K562 (cell line): ENCODE data around the gene SLC30A10. TPM values are rescaled to one million over a fixed set of nuclear protein-coding genes. Genes with fewer than 3 reads are reported as not detected.

ENCODE experiments used
- ATAC-seq: fragments of 200-7000 bp; cut with Tn5 transposase; 3 replicates; pipeline ENCODE4 v1.9.1; 2020; ENCODE audit warnings: moderate library complexity
- BruUV-seq: library from RNA; stranded (reverse); fragments of 400-500 nt; replicated peaks from 2 replicates; lab custom pipeline; 2021; lab: Mats Ljungman, UMichigan
- CTCF ChIA-PET: fragments of 300-600 bp; formaldehyde crosslinking; extraction: SDS; loops from one replicate; lab custom pipeline; 2021; ENCODE audit warnings: low intra/inter-chr PET ratio; lab: Yijun Ruan, JAX
- POLR2A ChIA-PET: fragments of 300-600, 350-650 bp; sonication (Branson Sonifier 250); formaldehyde crosslinking; extraction: SDS; loops from one replicate; lab custom pipeline; 2021; ENCODE audit warnings: antibody characterized with exemption, inconsistent platforms; lab: Yijun Ruan, JAX
- DNase-seq, 4 experiments: peaks; one replicate each; pipeline versions ENCODE4 v3.0.0 to v3.0.0-alpha.2; 2011 to 2018; ENCODE audit warnings: low spot score in 3 of 4, mixed read lengths in 3 of 4; ENCODE audit errors: extremely low read depth in 1 of 4
- FAIRE-seq: peaks from 2 replicates; lab custom pipeline; 2011; peaks lifted over from hg19 to GRCh38; lab: Jason Lieb, UNC
- H2AFZ ChIP-seq: 2 replicates; pipeline ENCODE4 v1.6.0; 2011; ENCODE audit warnings: low read depth, low read length, control low read depth, inconsistent platforms
- H3K27ac ChIP-seq: fragments of 200-600 bp; 3 replicates; pipeline ENCODE4 v1.8.0; 2011; ENCODE audit warnings: low read depth, mild to moderate bottlenecking, control low read depth, inconsistent platforms, low read length, moderate library complexity, mixed read lengths; ENCODE audit errors: extremely low read depth
- H3K27me3 ChIP-seq, 2 experiments: fragments of 300-600 bp in 1 of 2; 2 replicates in 1 of 2; 3 replicates in 1 of 2; pipeline versions ENCODE4 v1.6.0 to v1.8.0; 2011; ENCODE audit warnings: inconsistent platforms in 2 of 2, low read length in 2 of 2, mild to moderate bottlenecking in 1 of 2, mixed read lengths in 1 of 2, moderate library complexity in 1 of 2; ENCODE audit not compliant: control insufficient read depth in 2 of 2, insufficient read depth in 2 of 2
- H3K36me3 ChIP-seq: fragments of 300-600 bp; 3 replicates; pipeline ENCODE4 v1.8.0; 2011; ENCODE audit warnings: mild to moderate bottlenecking, low read length, inconsistent platforms; ENCODE audit not compliant: control insufficient read depth, insufficient read depth
- H3K4me1 ChIP-seq, 2 experiments: fragments of 200-600 bp in 1 of 2; replicated peaks in 1 of 2; 2 replicates in 1 of 2; 3 replicates in 1 of 2; pipeline versions ENCODE4 v1.5.1 to v1.8.0; 2011; ENCODE audit warnings: inconsistent platforms in 2 of 2, low read length in 2 of 2, mild to moderate bottlenecking in 1 of 2, mixed read lengths in 1 of 2, moderate library complexity in 1 of 2; ENCODE audit not compliant: control insufficient read depth in 2 of 2, insufficient read depth in 2 of 2
- H3K4me2 ChIP-seq: 2 replicates; pipeline ENCODE4 v1.6.1; 2011; ENCODE audit warnings: low read length, control low read depth, inconsistent platforms, mixed read lengths; ENCODE audit not compliant: insufficient read depth
- H3K4me3 ChIP-seq: fragments of 200-600 bp; sonication (generic), shearing (Covaris generic); 2 replicates; pipeline ENCODE4 v1.5.1; 2016; ENCODE audit warnings: control low read depth, inconsistent platforms
- H3K79me2 ChIP-seq: fragments of 200-600 bp; 3 replicates; pipeline ENCODE4 v1.8.0; 2011; ENCODE audit warnings: low read length, inconsistent platforms; ENCODE audit not compliant: control insufficient read depth, insufficient read depth
- H3K9ac ChIP-seq, 2 experiments: 2 replicates each; pipeline versions ENCODE4 v1.6.0 to v1.6.1; 2011; ENCODE audit warnings: low read depth in 2 of 2, low read length in 2 of 2, control low read depth in 1 of 2, inconsistent platforms in 1 of 2, mild to moderate bottlenecking in 1 of 2, mixed read lengths in 1 of 2; ENCODE audit not compliant: insufficient read depth in 1 of 2
- H3K9me1 ChIP-seq: one replicate; pipeline ENCODE4 v1.6.0; 2011; ENCODE audit warnings: inconsistent platforms, mild to moderate bottlenecking, low read length, moderate library complexity; ENCODE audit not compliant: control insufficient read depth, insufficient read depth
- H3K9me3 ChIP-seq: replicated peaks from 2 replicates; pipeline ENCODE4 v1.5.1; 2011; ENCODE audit warnings: low read depth, low read length, inconsistent platforms; ENCODE audit not compliant: control insufficient read depth, insufficient read depth
- H4K20me1 ChIP-seq: replicated peaks from 2 replicates; pipeline ENCODE4 v1.6.1; 2011; ENCODE audit warnings: low read length, inconsistent platforms, mixed read lengths; ENCODE audit not compliant: control insufficient read depth, insufficient read depth
- HDAC8 ChIP-seq: fragments of 450-650 bp; IDR thresholded peaks from 2 replicates; pipeline ENCODE4 v1.6.1; 2016; ENCODE audit warnings: mild to moderate bottlenecking, missing genetic modification characterization, moderate library complexity, missing compliant biosample characterization
- IRF9 ChIP-seq: fragments of 450-650 bp; IDR thresholded peaks from 2 replicates; pipeline ENCODE4 v1.6.1; 2016; ENCODE audit warnings: missing biosample characterization, missing genetic modification characterization
- NR4A1 ChIP-seq, 2 experiments: fragments of 250-450 bp in 1 of 2; fragments of 450-650 bp in 1 of 2; sonication (Bioruptor Pico) in 1 of 2; IDR thresholded peaks; 2 replicates each; pipeline versions ENCODE4 v1.4.0 to v1.6.1; 2016 to 2020; ENCODE audit warnings: mild to moderate bottlenecking in 2 of 2, missing compliant biosample characterization in 1 of 2, missing genetic modification characterization in 1 of 2, moderate library complexity in 1 of 2
- STAT5B ChIP-seq: fragments of 250-450 bp; sonication (Bioruptor Pico); IDR thresholded peaks from 2 replicates; pipeline ENCODE4 v1.8.0; 2021; ENCODE audit warnings: mild to moderate bottlenecking, inconsistent platforms
- WGBS: fragments of 100-300 bp; shearing (Covaris generic); methylation state at CpG from one replicate; pipeline ENCODE4 v1.1.6; 2016; ENCODE audit warnings: low coverage, mixed read lengths; ENCODE audit not compliant: insufficient coverage; ENCODE audit errors: missing lambda C conversion rate; 5-methylcytosine and 5-hydroxymethylcytosine counted together
- in situ Hi-C: fragments of 300-500 bp; cut with MboI; formaldehyde crosslinking; loops from 4 replicates; pipeline ENCODE4 v1.15.0; 2018; ENCODE audit warnings: inconsistent platforms, mixed read lengths
- intact Hi-C: fragments of 100-400 bp; cut with micrococcal nuclease; formaldehyde crosslinking; loops from 2 replicates; pipeline ENCODE4 v1.14.2; 2022
- polyA plus RNA-seq, 8 experiments: library from polyadenylated mRNA; depleted of rRNA in 4 of 8; stranded (reverse) in 5 of 8; unstranded in 3 of 8; fragments of >200 nt; fragmentation: Nextera tagmentation in 2 of 8; fragmentation: Illumina TruSeq in 1 of 8; extraction: Ambion mirVana in 2 of 8; extraction: Trizol in 1 of 8; gene quantifications; 2 replicates each; pipeline versions ENCODE4 v1.2.1 to v1.2.3, GENCODE V29; 2011 to 2014; ENCODE audit warnings: inconsistent platforms in 1 of 8, missing spikeins in 1 of 8
- total RNA-seq, 7 experiments: library from RNA; depleted of rRNA in 6 of 7; stranded (reverse); fragments of >200 nt in 6 of 7; fragmentation: Illumina TruSeq in 2 of 7; extraction: Trizol in 2 of 7; gene quantifications; 2 replicates each; pipeline versions ENCODE4 v1.2.1 to v1.2.3, GENCODE V29; 2011 to 2021; ENCODE audit warnings: low replicate concordance in 1 of 7
- TF ChIP-seq, protein P1 (sequence below): sonication (generic); formaldehyde crosslinking; IDR thresholded peaks from 2 replicates; pipeline ENCODE4 v1.8.0; 2023; ENCODE audit warnings: missing genetic modification reagents, mild to moderate bottlenecking, borderline replicate concordance

The SLC30A10 gene
- total and polyA plus RNA-seq, 9 of the 15 experiments (the other 6 are each of a cell fraction or from before 2014, with no cell fraction given) = 2.6 to 11.3 (median 7.1) TPM

DNA sequence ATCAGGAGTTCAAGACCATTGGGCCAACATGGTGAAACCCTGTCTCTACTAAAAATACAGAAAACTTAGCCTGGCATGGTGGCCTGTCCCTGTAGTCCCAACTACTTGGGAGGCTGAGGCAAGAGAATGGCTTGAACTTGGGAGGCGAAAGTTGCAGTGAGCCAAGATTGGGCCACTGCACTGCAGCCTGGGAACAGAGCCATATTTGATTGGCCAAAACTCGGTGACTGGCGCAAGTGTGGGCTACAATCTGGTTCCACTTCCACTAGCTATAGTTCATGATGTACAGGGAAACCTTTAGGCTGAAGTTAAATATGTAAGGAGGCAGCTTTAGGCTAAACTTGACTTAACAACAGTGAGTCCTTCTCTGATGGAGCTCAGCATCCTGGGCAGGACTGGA, 20.2 kb downstream of the SLC30A10 start:
- no peak overlapping the region for H3K4me3 ChIP-seq
- no peak for ATAC-seq
- H3K4me2 ChIP-seq = peak overlapping the region; percentile 73
- H3K9me3 ChIP-seq = 0 out of 2 replicates have a peak, but pooled peaks cover 3% of the 10 kb centered on the region
- H3K79me2 ChIP-seq = no peaks in the 10 kb centered on the region
- peak overlapping the region; percentile 79 for H3K27ac ChIP-seq
- in situ Hi-C loops = no loop called here
- no peaks in the 10 kb centered on the region for H3K9me1 ChIP-seq
- CTCF ChIA-PET = no interaction called here
- no peak for FAIRE-seq
- no peak for DNase-seq
- H4K20me1 ChIP-seq = no peaks in the 10 kb centered on the region
- intact Hi-C loops = no loop called here
- peaks cover 38 to 70% of the 10 kb centered on the region in 2 experiments for H3K4me1 ChIP-seq
- WGBS = 70% methylated on average over 3 of the region's 3 CpGs
- no peaks in the 10 kb centered on the region for H3K27me3 ChIP-seq
- peak overlapping the region; percentile 66 for H2AFZ ChIP-seq
- peak; percentile 38; the same call in 1 of the 2 replicates for TF ChIP-seq IRF9 (tag)
- TF ChIP-seq STAT5B (CRISPR knock-in tag) = no peak
- TF ChIP-seq HDAC8 (tag) = peak; percentile 13; the same call in 1 of the 2 replicates
- no peak for TF ChIP-seq NR4A1 (CRISPR knock-in tag; IDR thresholded peaks at IDR 0.05)
- peak; percentile 88 for TF ChIP-seq NR4A1 (tag; IDR thresholded peaks at IDR 0.05)
- TF ChIP-seq, protein P1, sequence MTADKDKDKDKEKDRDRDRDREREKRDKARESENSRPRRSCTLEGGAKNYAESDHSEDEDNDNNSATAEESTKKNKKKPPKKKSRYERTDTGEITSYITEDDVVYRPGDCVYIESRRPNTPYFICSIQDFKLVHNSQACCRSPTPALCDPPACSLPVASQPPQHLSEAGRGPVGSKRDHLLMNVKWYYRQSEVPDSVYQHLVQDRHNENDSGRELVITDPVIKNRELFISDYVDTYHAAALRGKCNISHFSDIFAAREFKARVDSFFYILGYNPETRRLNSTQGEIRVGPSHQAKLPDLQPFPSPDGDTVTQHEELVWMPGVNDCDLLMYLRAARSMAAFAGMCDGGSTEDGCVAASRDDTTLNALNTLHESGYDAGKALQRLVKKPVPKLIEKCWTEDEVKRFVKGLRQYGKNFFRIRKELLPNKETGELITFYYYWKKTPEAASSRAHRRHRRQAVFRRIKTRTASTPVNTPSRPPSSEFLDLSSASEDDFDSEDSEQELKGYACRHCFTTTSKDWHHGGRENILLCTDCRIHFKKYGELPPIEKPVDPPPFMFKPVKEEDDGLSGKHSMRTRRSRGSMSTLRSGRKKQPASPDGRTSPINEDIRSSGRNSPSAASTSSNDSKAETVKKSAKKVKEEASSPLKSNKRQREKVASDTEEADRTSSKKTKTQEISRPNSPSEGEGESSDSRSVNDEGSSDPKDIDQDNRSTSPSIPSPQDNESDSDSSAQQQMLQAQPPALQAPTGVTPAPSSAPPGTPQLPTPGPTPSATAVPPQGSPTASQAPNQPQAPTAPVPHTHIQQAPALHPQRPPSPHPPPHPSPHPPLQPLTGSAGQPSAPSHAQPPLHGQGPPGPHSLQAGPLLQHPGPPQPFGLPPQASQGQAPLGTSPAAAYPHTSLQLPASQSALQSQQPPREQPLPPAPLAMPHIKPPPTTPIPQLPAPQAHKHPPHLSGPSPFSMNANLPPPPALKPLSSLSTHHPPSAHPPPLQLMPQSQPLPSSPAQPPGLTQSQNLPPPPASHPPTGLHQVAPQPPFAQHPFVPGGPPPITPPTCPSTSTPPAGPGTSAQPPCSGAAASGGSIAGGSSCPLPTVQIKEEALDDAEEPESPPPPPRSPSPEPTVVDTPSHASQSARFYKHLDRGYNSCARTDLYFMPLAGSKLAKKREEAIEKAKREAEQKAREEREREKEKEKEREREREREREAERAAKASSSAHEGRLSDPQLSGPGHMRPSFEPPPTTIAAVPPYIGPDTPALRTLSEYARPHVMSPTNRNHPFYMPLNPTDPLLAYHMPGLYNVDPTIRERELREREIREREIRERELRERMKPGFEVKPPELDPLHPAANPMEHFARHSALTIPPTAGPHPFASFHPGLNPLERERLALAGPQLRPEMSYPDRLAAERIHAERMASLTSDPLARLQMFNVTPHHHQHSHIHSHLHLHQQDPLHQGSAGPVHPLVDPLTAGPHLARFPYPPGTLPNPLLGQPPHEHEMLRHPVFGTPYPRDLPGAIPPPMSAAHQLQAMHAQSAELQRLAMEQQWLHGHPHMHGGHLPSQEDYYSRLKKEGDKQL (CRISPR knock-in tag) = no peak
- TF ChIP-seq, all 486 proteins: peak for 3
- Histone ChIP-seq H3K9ac (peak overlapping the region in 1 of 2 experiments; percentile 53; a peak in 3 of 4 replicates), H3K36me3 (0 out of 3 replicates have a peak, but pooled peaks cover 4% of the 10 kb centered on the region)
- POLR2A ChIA-PET = interaction anchor here (0.7 to 2.5 kb wide), 11 partner anchors 8 to 30 kb away, joined by 3 to 17 read pairs (median 5); no protein-coding TSS in a partner anchor
- BruUV-seq = no TSS peak
